HCT116 (cell line): Measurements from ENCODE around the gene SIRPB2. TPM values are rescaled to one million over a fixed set of nuclear protein-coding genes. Genes with fewer than 3 reads are reported as not detected.

ENCODE experiments used
- ATAC-seq: fragments of 200-7000 bp; cut with Tn5 transposase; 2 replicates; pipeline ENCODE4 v1.9.1; 2020; ENCODE audit warnings: mild to moderate bottlenecking, moderate library complexity
- BruUV-seq: library from RNA; stranded (reverse); fragments of 400-500 nt; replicated peaks from 2 replicates; lab custom pipeline; 2021; lab: Mats Ljungman, UMichigan
- CTCF ChIA-PET: fragments of 300-600 bp; sonication (Branson Sonifier 250); formaldehyde crosslinking; loops from one replicate; lab custom pipeline; 2021; ENCODE audit warnings: antibody characterized with exemption; lab: Charles Lee
- POLR2A ChIA-PET: fragments of 300-600, 350-600 bp; sonication (Branson Sonifier 250); formaldehyde crosslinking; loops from one replicate; lab custom pipeline; 2021; ENCODE audit warnings: antibody characterized with exemption; lab: Charles Lee
- RAD21 ChIA-PET, 2 experiments: fragments of 300-600 bp; sonication (Branson Sonifier 250); formaldehyde crosslinking; loops; one replicate each; lab custom pipeline; 2023; ENCODE audit warnings: low total read pairs in 2 of 2; ENCODE audit not compliant: uncharacterized antibody in 2 of 2, unreplicated experiment in 2 of 2, low non-redundant PET in 1 of 2; lab: Charles Lee
- DNase-seq: peaks from one replicate; pipeline ENCODE4 v3.0.0-alpha.2; 2010; ENCODE audit warnings: low read depth, low spot score
- H2AFZ ChIP-seq: fragments of 200-600 bp; shearing (Covaris generic), sonication (generic); 2 replicates; pipeline ENCODE4 v1.6.1; 2017; ENCODE audit warnings: low read depth, mixed run types, mixed read lengths, antibody characterized with exemption, low read length; ENCODE audit not compliant: poor library complexity, severe bottlenecking
- H3K27ac ChIP-seq: 2 replicates; pipeline ENCODE4 v1.5.1; 2012; ENCODE audit warnings: low read depth, low read length
- H3K27me3 ChIP-seq: fragments of 200-600 bp; sonication (generic); 2 replicates; pipeline ENCODE4 v1.6.1; 2016; ENCODE audit warnings: mixed run types, low read length, mixed read lengths; ENCODE audit not compliant: insufficient read depth
- H3K36me3 ChIP-seq, 2 experiments: fragments of 200-500 bp in 1 of 2; fragments of 200-600 bp in 1 of 2; sonication (Bioruptor generic) in 1 of 2; sonication (generic) in 1 of 2; 2 replicates each; pipeline versions ENCODE4 v1.5.1 to v1.6.1; 2014 to 2016; ENCODE audit warnings: low read length in 2 of 2, inconsistent platforms in 1 of 2, mixed read lengths in 1 of 2, mixed run types in 1 of 2; ENCODE audit not compliant: insufficient read depth in 2 of 2, control insufficient read depth in 1 of 2
- H3K4me1 ChIP-seq, 2 experiments: fragments of 200-600 bp in 1 of 2; sonication (generic) in 1 of 2; 2 replicates each; pipeline versions ENCODE4 v1.5.1 to v1.6.1; 2012 to 2017; ENCODE audit warnings: low read length in 2 of 2, inconsistent platforms in 1 of 2, mild to moderate bottlenecking in 1 of 2, mixed read lengths in 1 of 2, mixed run types in 1 of 2, moderate library complexity in 1 of 2; ENCODE audit not compliant: insufficient read depth in 2 of 2, control insufficient read depth in 1 of 2
- H3K4me2 ChIP-seq: fragments of 200-600 bp; sonication (generic); 2 replicates; pipeline ENCODE4 v1.6.1; 2017; ENCODE audit warnings: mixed run types, low read length, mixed read lengths
- H3K4me3 ChIP-seq, 2 experiments: fragments of 200-600 bp in 1 of 2; sonication (generic) in 1 of 2; replicated peaks in 1 of 2; 2 replicates each; pipeline ENCODE4 v1.5.1; 2011 to 2016; ENCODE audit warnings: low read length in 2 of 2, control low read depth in 1 of 2, low read depth in 1 of 2, mild to moderate bottlenecking in 1 of 2, mixed read lengths in 1 of 2, mixed run types in 1 of 2
- H3K79me2 ChIP-seq: fragments of 200-600 bp; sonication (generic); 2 replicates; pipeline ENCODE4 v1.6.1; 2017; ENCODE audit warnings: mild to moderate bottlenecking, mixed run types, low read length, moderate library complexity, mixed read lengths; ENCODE audit not compliant: insufficient read depth
- H3K9ac ChIP-seq: fragments of 200-600 bp; sonication (generic); 2 replicates; pipeline ENCODE4 v1.6.1; 2016; ENCODE audit warnings: low read length, mixed read lengths
- H3K9me2 ChIP-seq: fragments of 200-600 bp; sonication (generic), shearing (Covaris generic); 2 replicates; pipeline ENCODE4 v1.6.1; 2017; ENCODE audit warnings: mixed run types, mild to moderate bottlenecking, moderate library complexity; ENCODE audit not compliant: insufficient read depth
- H3K9me3 ChIP-seq, 2 experiments: fragments of 200-500 bp in 1 of 2; fragments of 200-600 bp in 1 of 2; sonication (Bioruptor generic) in 1 of 2; sonication (generic) in 1 of 2; 2 replicates each; pipeline ENCODE4 v1.6.1; 2014 to 2017; ENCODE audit warnings: low read length in 2 of 2, mixed read lengths in 2 of 2, inconsistent platforms in 1 of 2, low read depth in 1 of 2, mild to moderate bottlenecking in 1 of 2, mixed run types in 1 of 2, moderate library complexity in 1 of 2; ENCODE audit not compliant: control insufficient read depth in 1 of 2, insufficient read depth in 1 of 2
- H4K20me1 ChIP-seq: fragments of 200-600 bp; sonication (generic), shearing (Covaris generic); 2 replicates; pipeline ENCODE4 v1.6.1; 2017; ENCODE audit warnings: mixed run types, mild to moderate bottlenecking, moderate library complexity; ENCODE audit not compliant: insufficient read depth
- CBX3 ChIP-seq: IDR thresholded peaks from 2 replicates; pipeline ENCODE4 v1.6.1; 2012; ENCODE audit warnings: low read depth
- CEBPB ChIP-seq: IDR thresholded peaks from 2 replicates; pipeline ENCODE4 v1.6.1; 2012; ENCODE audit warnings: low read depth
- EGR1 ChIP-seq: IDR thresholded peaks from 2 replicates; pipeline ENCODE4 v1.6.1; 2012; ENCODE audit warnings: low read depth
- ELF1 ChIP-seq: IDR thresholded peaks from 2 replicates; pipeline ENCODE4 v1.6.1; 2012; ENCODE audit warnings: low read depth, borderline replicate concordance
- EZH2 ChIP-seq: fragments of 200-600 bp; sonication (generic); IDR thresholded peaks from 2 replicates; pipeline ENCODE4 v1.6.1; 2017; ENCODE audit warnings: antibody characterized with exemption, mixed run types
- EZH2phosphoT487 ChIP-seq: fragments of 200-600 bp; IDR thresholded peaks from 2 replicates; pipeline ENCODE4 v1.6.1; 2018; ENCODE audit warnings: antibody characterized with exemption, borderline replicate concordance
- FOSL1 ChIP-seq: IDR thresholded peaks from 2 replicates; pipeline ENCODE4 v1.6.1; 2012; ENCODE audit warnings: low read depth
- JUND ChIP-seq: IDR thresholded peaks from 2 replicates; pipeline ENCODE4 v1.6.1; 2012
- POLR2A ChIP-seq: IDR thresholded peaks from 2 replicates; pipeline ENCODE4 v1.7.0; 2011; ENCODE audit warnings: borderline replicate concordance; ENCODE audit not compliant: insufficient read depth, insufficient read length; ENCODE audit errors: extremely low read depth
- RAD21 ChIP-seq: IDR thresholded peaks from 2 replicates; pipeline ENCODE4 v1.6.1; 2012; ENCODE audit warnings: low read depth, mild to moderate bottlenecking
- TCF7L2 ChIP-seq: IDR thresholded peaks from 2 replicates; pipeline ENCODE4 v1.7.0; 2011; ENCODE audit warnings: borderline replicate concordance, inconsistent platforms; ENCODE audit not compliant: insufficient read depth, insufficient read length; ENCODE audit errors: extremely low read depth
- ZFX ChIP-seq: fragments of 450-650 bp; IDR thresholded peaks from 2 replicates; pipeline ENCODE4 v1.6.1; 2017
- ZNF274 ChIP-seq: fragments of 200-500 bp; sonication (Bioruptor generic); IDR thresholded peaks from 2 replicates; pipeline ENCODE4 v1.6.1; 2014; ENCODE audit warnings: mild to moderate bottlenecking, low read depth, low read length, inconsistent platforms
- intact Hi-C: fragments of 100-400 bp; cut with micrococcal nuclease; formaldehyde crosslinking; loops from 2 replicates; pipeline ENCODE4 v1.10.0; 2022
- total RNA-seq: library from RNA; stranded (reverse); gene quantifications from one replicate; pipeline ENCODE4 v1.2.1, GENCODE V29; 2021; ENCODE audit not compliant: unreplicated experiment
- TF ChIP-seq, protein P1 (sequence below), 3 experiments: fragments of 200-600 bp in 1 of 3; sonication (generic) in 1 of 3; IDR thresholded peaks in 2 of 3; conservative IDR thresholded peaks in 1 of 3; 2 replicates each; pipeline ENCODE4 v1.5.1; 2012 to 2017; ENCODE audit warnings: low read depth in 2 of 3, low read length in 2 of 3, antibody characterized with exemption in 1 of 3, borderline replicate concordance in 1 of 3, control low read depth in 1 of 3, mild to moderate bottlenecking in 1 of 3, mixed read lengths in 1 of 3, mixed run types in 1 of 3, moderate library complexity in 1 of 3; ENCODE audit not compliant: insufficient read depth in 1 of 3
- TF ChIP-seq, protein P2 (sequence below): IDR thresholded peaks from 2 replicates; pipeline ENCODE4 v1.6.1; 2012
- TF ChIP-seq, protein P3 (sequence below): IDR thresholded peaks from 2 replicates; pipeline ENCODE4 v1.6.1; 2012
- TF ChIP-seq, protein P4 (sequence below): IDR thresholded peaks from 2 replicates; pipeline ENCODE4 v1.6.1; 2011; ENCODE audit warnings: mild to moderate bottlenecking, low read length, moderate library complexity; ENCODE audit not compliant: insufficient replicate concordance; ENCODE audit errors: extremely low read depth

Gene SIRPB2
- total RNA-seq, 1 experiment from 2014 or later: not detected

DNA sequence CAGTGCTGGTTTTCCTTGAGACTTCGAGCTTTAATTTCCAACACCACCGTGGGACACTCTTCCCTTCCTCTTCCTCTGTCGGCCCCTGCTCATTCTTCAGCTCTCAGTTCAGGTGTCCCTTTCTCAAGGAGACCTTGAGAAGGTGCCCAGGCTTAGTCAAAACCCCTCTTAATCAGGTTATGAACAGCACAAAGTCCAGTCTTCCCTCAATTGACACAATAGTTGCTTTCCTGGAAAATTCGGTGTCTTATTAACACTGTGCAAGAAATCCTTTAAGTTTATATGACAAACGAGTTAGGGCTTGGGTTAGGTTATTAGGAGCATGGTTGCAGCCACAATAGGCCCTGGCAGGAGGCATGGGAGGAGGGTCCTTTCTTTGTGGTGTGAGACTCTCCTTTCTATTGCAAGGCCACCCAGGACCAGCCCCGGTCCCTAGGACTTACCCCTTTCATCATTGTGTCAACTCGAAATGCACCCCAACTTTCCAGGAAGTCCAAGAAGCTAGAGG is 23.0 kb downstream of the SIRPB2 start:
- Histone ChIP-seq H3K9me2 (no peaks in the 10 kb centered on the region), H2AFZ (no peak overlapping the region), H3K36me3 (peaks cover 13 to 14% of the 10 kb centered on the region in 2 experiments; a peak in 3 of 4 replicates), H3K27ac (no peak overlapping the region), H3K79me2 (peaks cover 32% of the 10 kb centered on the region), H3K4me3 (no peak overlapping the region), H3K4me1 (peaks cover 12 to 36% of the 10 kb centered on the region in 2 experiments), H3K4me2 (no peak overlapping the region), H3K9ac (no peak overlapping the region), H4K20me1 (peaks cover 6% of the 10 kb centered on the region; the same call in 1 of the 2 replicates), H3K9me3 (no peaks in the 10 kb centered on the region), H3K27me3 (no peaks in the 10 kb centered on the region)
- TF ChIP-seq, protein P1, sequence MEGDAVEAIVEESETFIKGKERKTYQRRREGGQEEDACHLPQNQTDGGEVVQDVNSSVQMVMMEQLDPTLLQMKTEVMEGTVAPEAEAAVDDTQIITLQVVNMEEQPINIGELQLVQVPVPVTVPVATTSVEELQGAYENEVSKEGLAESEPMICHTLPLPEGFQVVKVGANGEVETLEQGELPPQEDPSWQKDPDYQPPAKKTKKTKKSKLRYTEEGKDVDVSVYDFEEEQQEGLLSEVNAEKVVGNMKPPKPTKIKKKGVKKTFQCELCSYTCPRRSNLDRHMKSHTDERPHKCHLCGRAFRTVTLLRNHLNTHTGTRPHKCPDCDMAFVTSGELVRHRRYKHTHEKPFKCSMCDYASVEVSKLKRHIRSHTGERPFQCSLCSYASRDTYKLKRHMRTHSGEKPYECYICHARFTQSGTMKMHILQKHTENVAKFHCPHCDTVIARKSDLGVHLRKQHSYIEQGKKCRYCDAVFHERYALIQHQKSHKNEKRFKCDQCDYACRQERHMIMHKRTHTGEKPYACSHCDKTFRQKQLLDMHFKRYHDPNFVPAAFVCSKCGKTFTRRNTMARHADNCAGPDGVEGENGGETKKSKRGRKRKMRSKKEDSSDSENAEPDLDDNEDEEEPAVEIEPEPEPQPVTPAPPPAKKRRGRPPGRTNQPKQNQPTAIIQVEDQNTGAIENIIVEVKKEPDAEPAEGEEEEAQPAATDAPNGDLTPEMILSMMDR (IDR thresholded peaks at IDR 0.05 in 2 of 3, conservative IDR thresholded peaks at IDR 0.05 in 1 of 3; ENCODE audit: borderline replicate concordance in 1 of 3, insufficient read depth in 1 of 3, low read depth in 2 of 3, low read length in 2 of 3): no peak
- no peak for TF ChIP-seq EZH2
- TF ChIP-seq ZNF274: no peak
- no peak for TF ChIP-seq FOSL1
- no peak for TF ChIP-seq EGR1
- TF ChIP-seq ZFX: no peak
- TF ChIP-seq EZH2phosphoT487: no peak
- TF ChIP-seq CEBPB: no peak
- no peak for TF ChIP-seq RAD21
- no peak for TF ChIP-seq CBX3
- TF ChIP-seq, protein P2, sequence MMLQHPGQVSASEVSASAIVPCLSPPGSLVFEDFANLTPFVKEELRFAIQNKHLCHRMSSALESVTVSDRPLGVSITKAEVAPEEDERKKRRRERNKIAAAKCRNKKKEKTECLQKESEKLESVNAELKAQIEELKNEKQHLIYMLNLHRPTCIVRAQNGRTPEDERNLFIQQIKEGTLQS: no peak
- TF ChIP-seq POLR2A: no peak
- TF ChIP-seq JUND: no peak
- TF ChIP-seq ELF1: no peak
- TF ChIP-seq, protein P3, sequence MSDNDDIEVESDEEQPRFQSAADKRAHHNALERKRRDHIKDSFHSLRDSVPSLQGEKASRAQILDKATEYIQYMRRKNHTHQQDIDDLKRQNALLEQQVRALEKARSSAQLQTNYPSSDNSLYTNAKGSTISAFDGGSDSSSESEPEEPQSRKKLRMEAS: no peak
- no peak for TF ChIP-seq TCF7L2
- TF ChIP-seq, protein P4, sequence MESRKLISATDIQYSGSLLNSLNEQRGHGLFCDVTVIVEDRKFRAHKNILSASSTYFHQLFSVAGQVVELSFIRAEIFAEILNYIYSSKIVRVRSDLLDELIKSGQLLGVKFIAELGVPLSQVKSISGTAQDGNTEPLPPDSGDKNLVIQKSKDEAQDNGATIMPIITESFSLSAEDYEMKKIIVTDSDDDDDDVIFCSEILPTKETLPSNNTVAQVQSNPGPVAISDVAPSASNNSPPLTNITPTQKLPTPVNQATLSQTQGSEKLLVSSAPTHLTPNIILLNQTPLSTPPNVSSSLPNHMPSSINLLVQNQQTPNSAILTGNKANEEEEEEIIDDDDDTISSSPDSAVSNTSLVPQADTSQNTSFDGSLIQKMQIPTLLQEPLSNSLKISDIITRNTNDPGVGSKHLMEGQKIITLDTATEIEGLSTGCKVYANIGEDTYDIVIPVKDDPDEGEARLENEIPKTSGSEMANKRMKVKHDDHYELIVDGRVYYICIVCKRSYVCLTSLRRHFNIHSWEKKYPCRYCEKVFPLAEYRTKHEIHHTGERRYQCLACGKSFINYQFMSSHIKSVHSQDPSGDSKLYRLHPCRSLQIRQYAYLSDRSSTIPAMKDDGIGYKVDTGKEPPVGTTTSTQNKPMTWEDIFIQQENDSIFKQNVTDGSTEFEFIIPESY: no peak
- BruUV-seq: no TSS peak
- ChIA-PET POLR2A (no interaction called here), CTCF (interaction anchor here (1.7 to 2.0 kb wide), 2 partner anchors 22 to 36 kb away, joined by 5 to 8 read pairs; no protein-coding TSS in a partner anchor), RAD21 (interaction anchor here in 1 of 2 experiments (1.6 kb wide), 1 partner anchor 36 kb away, joined by 3 read pairs; no protein-coding TSS in a partner anchor)
- intact Hi-C loops: loop anchor here (5.0 to 10.0 kb wide), 2 partner anchors 141 to 253 kb away; partner anchors contain the start of gene SDCBP2
- no peak for DNase-seq
- ATAC-seq: no peak
